Esophagus muscularis mucosa (tissue), 3 donors: ENCODE results near the gene CBFA2T2.

Source experiments
- POLR2A ChIP-seq: fragments of 450-650 bp; IDR thresholded peaks from one replicate; pipeline ENCODE4 v1.6.1; 2017; ENCODE audit warnings: antibody characterized with exemption, moderate library complexity, mild to moderate bottlenecking, low read depth
- TF ChIP-seq, protein P1 (sequence below), 3 experiments: fragments of 200-600 bp in 2 of 3; fragments of 450-650 bp in 1 of 3; sonication (generic) in 2 of 3; IDR thresholded peaks; one replicate each; pipeline ENCODE4 v1.5.1; 2017 to 2019; ENCODE audit warnings: antibody characterized with exemption in 3 of 3, mild to moderate bottlenecking in 2 of 3, moderate library complexity in 1 of 3

DNA sequence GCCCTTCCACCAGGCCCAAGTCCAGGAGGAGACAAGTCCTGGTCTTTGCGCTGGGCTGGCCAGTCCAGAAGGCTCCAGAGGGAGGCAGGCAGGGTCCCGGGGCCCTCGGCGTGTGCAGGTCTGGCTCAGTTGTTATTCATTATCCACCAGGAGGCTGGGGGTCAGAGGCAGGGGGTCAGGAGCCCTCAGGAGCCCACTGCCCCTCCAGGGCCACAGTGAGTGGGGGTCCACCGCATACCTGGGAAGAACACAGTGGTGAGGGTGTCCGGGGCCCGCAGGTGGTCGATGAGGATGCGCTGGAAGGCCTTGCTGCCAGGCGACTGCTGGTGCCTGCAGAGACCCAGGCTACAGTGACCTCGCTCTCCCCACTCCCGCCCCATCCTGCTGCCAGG, 167.8 kb downstream of the CBFA2T2 start:
- TF ChIP-seq POLR2A = no peak
- TF ChIP-seq, protein P1, sequence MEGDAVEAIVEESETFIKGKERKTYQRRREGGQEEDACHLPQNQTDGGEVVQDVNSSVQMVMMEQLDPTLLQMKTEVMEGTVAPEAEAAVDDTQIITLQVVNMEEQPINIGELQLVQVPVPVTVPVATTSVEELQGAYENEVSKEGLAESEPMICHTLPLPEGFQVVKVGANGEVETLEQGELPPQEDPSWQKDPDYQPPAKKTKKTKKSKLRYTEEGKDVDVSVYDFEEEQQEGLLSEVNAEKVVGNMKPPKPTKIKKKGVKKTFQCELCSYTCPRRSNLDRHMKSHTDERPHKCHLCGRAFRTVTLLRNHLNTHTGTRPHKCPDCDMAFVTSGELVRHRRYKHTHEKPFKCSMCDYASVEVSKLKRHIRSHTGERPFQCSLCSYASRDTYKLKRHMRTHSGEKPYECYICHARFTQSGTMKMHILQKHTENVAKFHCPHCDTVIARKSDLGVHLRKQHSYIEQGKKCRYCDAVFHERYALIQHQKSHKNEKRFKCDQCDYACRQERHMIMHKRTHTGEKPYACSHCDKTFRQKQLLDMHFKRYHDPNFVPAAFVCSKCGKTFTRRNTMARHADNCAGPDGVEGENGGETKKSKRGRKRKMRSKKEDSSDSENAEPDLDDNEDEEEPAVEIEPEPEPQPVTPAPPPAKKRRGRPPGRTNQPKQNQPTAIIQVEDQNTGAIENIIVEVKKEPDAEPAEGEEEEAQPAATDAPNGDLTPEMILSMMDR (IDR thresholded peaks at IDR 0.05) = no peak
